Peyer's patch (tissue), 4 donors: ENCODE results near the gene EID2.

Experiments
- CTCF ChIP-seq, 6 experiments: fragments of 450-650 bp in 4 of 6; fragments of 200-600 bp in 2 of 6; sonication (generic) in 1 of 6; IDR thresholded peaks; one replicate each; pipeline ENCODE4 v1.5.1; 2017 to 2019; ENCODE audit warnings: antibody characterized with exemption in 6 of 6, mild to moderate bottlenecking in 3 of 6, moderate library complexity in 1 of 6
- POLR2A ChIP-seq, 2 donors: fragments of 450-650 bp; IDR thresholded peaks; one replicate each; pipeline ENCODE4 v1.5.1; 2017; ENCODE audit warnings: antibody characterized with exemption in 2 of 2, mild to moderate bottlenecking in 2 of 2, moderate library complexity in 2 of 2

GRCh38 chr19:39524495-39524894 is 15.5 kb downstream of the EID2 start:
- no peak for TF ChIP-seq CTCF (IDR thresholded peaks at IDR 0.05)
- TF ChIP-seq POLR2A (IDR thresholded peaks at IDR 0.05), result no peak
